Natural killer cell (primary cell): ENCODE measurements around the gene RLBP1. TPM values are rescaled to one million over a fixed set of nuclear protein-coding genes. Genes with fewer than 3 reads are reported as not detected.
A peak's percentile ranks its signal among the peaks of the same experiment; 100 is the strongest.

Experiments
- ATAC-seq, 3 donors: fragments of 150-1000 bp in 2 of 3; fragments of 200-7000 bp in 1 of 3; cut with Tn5 transposase; 1 replicate in 1 of 3; 2 replicates in 2 of 3; pipeline ENCODE4 v1.10.0; 2021; ENCODE audit warnings: mild to moderate bottlenecking in 2 of 3, moderate library complexity in 2 of 3
- DNase-seq, 2 donors: peaks; one replicate each; pipeline versions ENCODE4 v3.0.0 to v3.0.0-alpha.2; 2013 to 2021; ENCODE audit warnings: mixed read lengths in 1 of 2
- H3K27ac ChIP-seq: one replicate; pipeline ENCODE4 v1.5.1; 2013; ENCODE audit warnings: mild to moderate bottlenecking, low read length
- H3K27me3 ChIP-seq: one replicate; pipeline ENCODE4 v1.6.1; 2013; ENCODE audit warnings: low read length; ENCODE audit not compliant: control insufficient read depth, insufficient read depth
- H3K36me3 ChIP-seq: one replicate; pipeline ENCODE4 v1.6.1; 2013; ENCODE audit warnings: low read length; ENCODE audit not compliant: control insufficient read depth, insufficient read depth
- H3K4me1 ChIP-seq: one replicate; pipeline ENCODE4 v1.6.1; 2013; ENCODE audit warnings: low read length; ENCODE audit not compliant: control insufficient read depth, insufficient read depth
- H3K4me3 ChIP-seq: one replicate; pipeline ENCODE4 v1.5.1; 2013; ENCODE audit warnings: low read length
- H3K9me3 ChIP-seq: one replicate; pipeline ENCODE4 v1.6.1; 2013; ENCODE audit warnings: low read length; ENCODE audit not compliant: control insufficient read depth, insufficient read depth
- H3K27ac Mint-ChIP-seq, 2 donors: one replicate each; pipeline ENCODE4 v1.8.0; 2022; ENCODE audit warnings: mild to moderate bottlenecking in 2 of 2, mixed read lengths in 2 of 2, moderate library complexity in 1 of 2
- H3K27me3 Mint-ChIP-seq, 2 donors: one replicate each; pipeline ENCODE4 v1.8.0; 2022; ENCODE audit warnings: low read depth in 2 of 2, mixed read lengths in 2 of 2
- H3K36me3 Mint-ChIP-seq: one replicate; pipeline ENCODE4 v1.8.0; 2022; ENCODE audit warnings: mixed read lengths
- H3K4me1 Mint-ChIP-seq, 2 donors: one replicate each; pipeline ENCODE4 v1.8.0; 2022; ENCODE audit warnings: mixed read lengths in 2 of 2
- H3K4me3 Mint-ChIP-seq: one replicate; pipeline ENCODE4 v1.8.0; 2022; ENCODE audit warnings: mild to moderate bottlenecking, moderate library complexity, mixed read lengths
- H3K9me3 Mint-ChIP-seq, 2 donors: one replicate each; pipeline ENCODE4 v1.8.0; 2022; ENCODE audit warnings: mixed read lengths in 2 of 2
- WGBS: methylation state at CpG from one replicate; pipeline ENCODE4 v1.1.7; 2013; ENCODE audit warnings: missing lambda C conversion rate; ENCODE audit not compliant: insufficient coverage; 5-methylcytosine and 5-hydroxymethylcytosine counted together
- intact Hi-C: fragments of 100-400 bp; cut with micrococcal nuclease; formaldehyde crosslinking; loops from one replicate; pipeline ENCODE4 v1.14.2; 2022
- total RNA-seq, 4 donors: library from RNA; stranded (reverse); fragments of 120-200 nt in 1 of 4; gene quantifications; one replicate each; pipeline versions ENCODE4 v1.2.3 to v1.2.4, GENCODE V29; 2013 to 2022
- TF ChIP-seq, protein P1 (sequence below): fragments of 200-600 bp; IDR thresholded peaks from one replicate; pipeline ENCODE4 v1.8.0; 2022; ENCODE audit warnings: antibody characterized with exemption

The RLBP1 gene
- total RNA-seq, 3 donors from 2014 or later (not counting 1 experiment from before 2014, with no cell fraction given): not detected

DNA sequence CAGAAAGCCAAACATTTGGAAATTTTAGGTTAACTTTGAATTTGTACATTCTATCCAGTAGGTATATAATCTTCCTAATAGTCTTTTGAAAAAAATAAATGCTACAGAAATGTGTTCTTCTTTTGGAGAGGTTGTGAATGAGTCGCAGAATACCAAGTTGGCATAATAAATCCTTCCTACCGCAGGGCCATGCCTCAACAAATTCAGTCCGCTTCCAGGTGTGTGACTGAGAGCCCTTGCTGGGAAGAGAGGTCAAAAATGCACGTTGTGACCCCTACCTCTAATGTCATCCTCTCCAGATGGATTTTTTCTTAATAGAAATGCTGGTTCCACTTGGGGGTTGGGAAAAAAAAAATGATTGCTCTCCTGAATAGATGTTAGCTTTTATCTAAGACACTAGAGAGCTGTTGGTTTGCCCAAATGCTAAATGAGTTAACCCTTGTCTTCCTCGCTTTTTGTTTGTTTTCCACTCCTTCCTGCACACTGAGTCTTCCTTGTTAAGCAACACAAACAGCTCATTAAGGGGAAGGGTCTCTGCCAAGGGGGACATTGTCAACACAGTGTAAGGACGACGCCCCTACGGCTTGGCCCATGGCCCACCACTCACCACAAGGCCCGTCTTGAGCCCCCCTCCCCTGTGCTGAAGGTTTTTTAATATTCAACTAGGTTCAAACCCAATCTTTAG, 33.9 kb downstream of the RLBP1 start:
- Histone ChIP-seq H3K36me3 (peaks cover 75% of the 10 kb centered on the region), H3K9me3 (no peaks in the 10 kb centered on the region), H3K4me3 (no peak overlapping the region), H3K27ac (no peak overlapping the region), H3K4me1 (peaks cover 4% of the 10 kb centered on the region), H3K27me3 (no peaks in the 10 kb centered on the region)
- no peaks in the 10 kb centered on the region for H3K9me3 Mint-ChIP-seq
- no peak overlapping the region for H3K4me3 Mint-ChIP-seq
- ATAC-seq: no peak
- no peaks in the 10 kb centered on the region for H3K27me3 Mint-ChIP-seq
- TF ChIP-seq, protein P1, sequence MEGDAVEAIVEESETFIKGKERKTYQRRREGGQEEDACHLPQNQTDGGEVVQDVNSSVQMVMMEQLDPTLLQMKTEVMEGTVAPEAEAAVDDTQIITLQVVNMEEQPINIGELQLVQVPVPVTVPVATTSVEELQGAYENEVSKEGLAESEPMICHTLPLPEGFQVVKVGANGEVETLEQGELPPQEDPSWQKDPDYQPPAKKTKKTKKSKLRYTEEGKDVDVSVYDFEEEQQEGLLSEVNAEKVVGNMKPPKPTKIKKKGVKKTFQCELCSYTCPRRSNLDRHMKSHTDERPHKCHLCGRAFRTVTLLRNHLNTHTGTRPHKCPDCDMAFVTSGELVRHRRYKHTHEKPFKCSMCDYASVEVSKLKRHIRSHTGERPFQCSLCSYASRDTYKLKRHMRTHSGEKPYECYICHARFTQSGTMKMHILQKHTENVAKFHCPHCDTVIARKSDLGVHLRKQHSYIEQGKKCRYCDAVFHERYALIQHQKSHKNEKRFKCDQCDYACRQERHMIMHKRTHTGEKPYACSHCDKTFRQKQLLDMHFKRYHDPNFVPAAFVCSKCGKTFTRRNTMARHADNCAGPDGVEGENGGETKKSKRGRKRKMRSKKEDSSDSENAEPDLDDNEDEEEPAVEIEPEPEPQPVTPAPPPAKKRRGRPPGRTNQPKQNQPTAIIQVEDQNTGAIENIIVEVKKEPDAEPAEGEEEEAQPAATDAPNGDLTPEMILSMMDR: no peak
- intact Hi-C loops: no loop called here
- H3K4me1 Mint-ChIP-seq: peaks cover 11 to 20% of the 10 kb centered on the region in 2 donors
- peaks cover 17% of the 10 kb centered on the region for H3K36me3 Mint-ChIP-seq
- WGBS: 98% methylated on average over 8 of the region's 9 CpGs
- DNase-seq: no peak
- H3K27ac Mint-ChIP-seq: peak overlapping the region; percentile 4 to 48

DNA sequence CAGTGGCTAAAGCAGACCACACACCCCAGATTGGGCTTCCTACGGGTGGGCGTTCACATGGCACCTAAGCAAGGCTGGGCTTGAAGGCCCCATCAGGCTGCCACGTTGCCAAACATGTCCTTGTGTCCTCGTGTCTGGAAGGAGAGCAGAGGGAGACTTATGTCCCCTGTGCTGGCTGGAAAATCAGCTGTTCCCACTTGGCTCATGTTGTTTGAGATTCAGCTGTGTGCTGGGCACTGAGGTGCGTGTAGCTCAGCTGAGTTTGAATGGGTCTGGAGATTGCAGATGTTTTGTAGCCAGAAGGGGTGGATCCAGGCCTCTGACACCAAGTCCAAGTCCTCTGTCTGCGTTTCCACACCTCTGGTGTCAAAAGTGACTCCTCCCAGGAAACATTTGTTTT, 34.6 kb downstream of the RLBP1 start:
- no peak overlapping the region for H3K27ac ChIP-seq
- Mint-ChIP-seq H3K36me3 (peaks cover 11% of the 10 kb centered on the region), H3K4me1 (peaks cover 8 to 20% of the 10 kb centered on the region in 2 donors), H3K9me3 (no peaks in the 10 kb centered on the region), H3K27me3 (no peaks in the 10 kb centered on the region), H3K27ac (peak overlapping the region; percentile 5 to 48), H3K4me3 (no peak overlapping the region)
- H3K9me3 ChIP-seq: no peaks in the 10 kb centered on the region
- intact Hi-C loops: no loop called here
- peaks cover 4% of the 10 kb centered on the region for H3K4me1 ChIP-seq
- H3K4me3 ChIP-seq: no peak overlapping the region
- WGBS: 82% methylated on average over 6 of the region's 6 CpGs
- TF ChIP-seq, protein P1: no peak
- DNase-seq (no peak), ATAC-seq (peak in 1 of 3 donors; percentile 36)
- no peaks in the 10 kb centered on the region for H3K27me3 ChIP-seq
- peaks cover 72% of the 10 kb centered on the region for H3K36me3 ChIP-seq

DNA sequence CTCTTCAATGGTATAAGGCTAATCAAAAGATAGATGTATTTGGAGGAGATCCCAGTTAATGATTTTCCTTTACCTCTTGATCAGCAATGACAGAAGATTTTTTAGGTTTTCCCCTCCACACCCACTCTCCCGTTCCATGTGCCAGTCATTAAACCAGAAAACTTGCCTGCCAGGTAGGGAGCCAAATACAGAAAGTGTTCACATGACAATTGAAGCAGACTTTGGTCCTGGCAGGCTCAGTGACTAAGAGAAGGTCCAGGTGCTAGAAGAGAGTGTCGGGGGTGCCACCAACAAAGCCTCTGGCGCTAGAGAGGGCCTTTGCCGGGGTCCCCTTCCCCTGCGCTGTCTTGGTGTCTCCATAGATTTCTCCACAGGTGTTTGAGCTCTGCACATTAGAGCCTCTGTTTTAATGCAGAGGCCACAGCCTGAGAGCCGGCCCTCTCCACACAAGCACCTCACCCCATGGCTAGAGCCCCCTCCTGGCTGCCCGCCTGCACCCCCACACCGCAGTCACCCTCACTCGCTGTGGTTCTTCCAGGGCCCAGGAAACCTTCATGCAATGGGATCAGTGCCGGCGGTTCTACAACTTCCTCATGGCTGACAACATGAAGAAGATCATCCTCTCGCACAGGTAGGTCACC, 36.4 kb downstream of the RLBP1 start:
- Mint-ChIP-seq H3K27me3 (no peaks in the 10 kb centered on the region), H3K36me3 (no peaks in the 10 kb centered on the region), H3K27ac (peak overlapping the region in 1 of 2 donors; percentile 29), H3K4me3 (no peak overlapping the region), H3K4me1 (peaks cover 21 to 26% of the 10 kb centered on the region in 2 donors), H3K9me3 (no peaks in the 10 kb centered on the region)
- Histone ChIP-seq H3K4me1 (peaks cover 13% of the 10 kb centered on the region), H3K27me3 (no peaks in the 10 kb centered on the region), H3K9me3 (no peaks in the 10 kb centered on the region), H3K36me3 (peaks cover 57% of the 10 kb centered on the region), H3K27ac (no peak overlapping the region), H3K4me3 (no peak overlapping the region)
- DNase-seq: no peak
- intact Hi-C loops: no loop called here
- TF ChIP-seq, protein P1: no peak
- ATAC-seq: no peak
- WGBS: 98% methylated on average over 12 of the region's 12 CpGs
